GM12878 (cell line): ENCODE data around the gene FHIP2A. TPM values are rescaled to one million over a fixed set of nuclear protein-coding genes. Genes with fewer than 3 reads are reported as not detected.
"Not testable (repeated sequence)": the region's sequence is repeated elsewhere in the genome, so short reads cannot be mapped to it uniquely, and the experiment has no call there.

Experiments
- ATAC-seq: fragments of 200-7000 bp; cut with Tn5 transposase; 3 replicates; pipeline ENCODE4 v1.9.1; 2020; ENCODE audit warnings: mild to moderate bottlenecking, moderate library complexity
- BruUV-seq: library from RNA; stranded (reverse); fragments of 400-500 nt; replicated peaks from 2 replicates; lab custom pipeline; 2021; lab: Mats Ljungman, UMichigan
- CTCF ChIA-PET: fragments of 300-600 bp; sonication (Branson Sonifier 250); formaldehyde crosslinking; extraction: SDS; loops from one replicate; lab custom pipeline; 2021; ENCODE audit warnings: inconsistent platforms; lab: Yijun Ruan, JAX
- POLR2A ChIA-PET: fragments of 350-600 bp; formaldehyde crosslinking; extraction: SDS; loops from one replicate; lab custom pipeline; 2021; ENCODE audit warnings: inconsistent platforms; lab: Charles Lee
- RAD21 ChIA-PET: fragments of 300-600 bp; sonication (Branson Sonifier 250); formaldehyde crosslinking; loops from one replicate; lab custom pipeline; 2023; ENCODE audit warnings: antibody characterized with exemption; ENCODE audit not compliant: unreplicated experiment; lab: Charles Lee
- SMC1A ChIA-PET: fragments of 300-600 bp; sonication (Branson Sonifier 250); formaldehyde crosslinking; loops from one replicate; lab custom pipeline; 2023; ENCODE audit not compliant: unreplicated experiment, uncharacterized antibody; lab: Charles Lee
- DNase-seq: peaks from one replicate; pipeline ENCODE4 v3.0.0-alpha.2; 2011; ENCODE audit warnings: low read depth, low spot score
- FAIRE-seq: peaks from 3 replicates; lab custom pipeline; 2011; peaks lifted over from hg19 to GRCh38; lab: Jason Lieb, UNC
- H2AFZ ChIP-seq: 2 replicates; pipeline ENCODE4 v1.6.0; 2011; ENCODE audit warnings: low read depth, low read length, control low read depth; ENCODE audit not compliant: control insufficient read depth
- H3K27ac ChIP-seq: 2 replicates; pipeline ENCODE4 v1.5.1; 2011; ENCODE audit warnings: control low read depth; ENCODE audit not compliant: control insufficient read depth, insufficient read depth
- H3K27me3 ChIP-seq, 2 experiments: replicated peaks in 1 of 2; 2 replicates each; pipeline versions ENCODE4 v1.6.0 to v1.6.1; 2011; ENCODE audit warnings: low read length in 1 of 2; ENCODE audit not compliant: control insufficient read depth in 2 of 2, insufficient read depth in 2 of 2
- H3K36me3 ChIP-seq, 2 experiments: 2 replicates each; pipeline ENCODE4 v1.5.1; 2011; ENCODE audit warnings: low read length in 1 of 2; ENCODE audit not compliant: control insufficient read depth in 2 of 2, insufficient read depth in 2 of 2
- H3K4me1 ChIP-seq: 2 replicates; pipeline ENCODE4 v1.6.1; 2011; ENCODE audit warnings: mild to moderate bottlenecking, low read length, moderate library complexity, mixed read lengths; ENCODE audit not compliant: control insufficient read depth, insufficient read depth
- H3K4me2 ChIP-seq: 2 replicates; pipeline ENCODE4 v1.6.0; 2011; ENCODE audit warnings: control low read depth; ENCODE audit not compliant: control insufficient read depth, insufficient read depth
- H3K4me3 ChIP-seq: fragments of 200-600 bp; sonication (generic); 2 replicates; pipeline ENCODE4 v1.5.1; 2016
- H3K79me2 ChIP-seq: 2 replicates; pipeline ENCODE4 v1.6.0; 2011; ENCODE audit warnings: low read length; ENCODE audit not compliant: control insufficient read depth, insufficient read depth
- H3K9ac ChIP-seq: 2 replicates; pipeline ENCODE4 v1.8.0; 2011; ENCODE audit warnings: low read length, control low read depth, mixed read lengths; ENCODE audit not compliant: control insufficient read depth, insufficient read depth
- H3K9me3 ChIP-seq: replicated peaks from 3 replicates; pipeline ENCODE4 v1.5.1; 2011; ENCODE audit warnings: mild to moderate bottlenecking, low read length; ENCODE audit not compliant: control insufficient read depth, insufficient read depth
- H4K20me1 ChIP-seq: 2 replicates; pipeline ENCODE4 v1.6.0; 2011; ENCODE audit not compliant: control insufficient read depth, insufficient read depth
- BHLHE40 ChIP-seq, 2 experiments: fragments of 450-650 bp in 1 of 2; IDR thresholded peaks; 2 replicates each; pipeline ENCODE4 v1.6.1; 2011 to 2017; ENCODE audit warnings: low read depth in 2 of 2, borderline replicate concordance in 1 of 2, improper control_type of control experiment in 1 of 2, low read length in 1 of 2, mild to moderate bottlenecking in 1 of 2
- CREB1 ChIP-seq: IDR thresholded peaks from 2 replicates; pipeline ENCODE4 v1.6.1; 2012; ENCODE audit warnings: low read depth, mild to moderate bottlenecking, inconsistent platforms
- MTA2 ChIP-seq: fragments of 450-650 bp; IDR thresholded peaks from 2 replicates; pipeline ENCODE4 v1.6.1; 2016; ENCODE audit warnings: low read depth, mild to moderate bottlenecking, moderate library complexity
- YBX1 ChIP-seq: fragments of 450-650 bp; IDR thresholded peaks from 2 replicates; pipeline ENCODE4 v1.6.1; 2016; ENCODE audit warnings: antibody characterized with exemption
- ZNF217 ChIP-seq: fragments of 450-650 bp; IDR thresholded peaks from 2 replicates; pipeline ENCODE4 v1.6.1; 2017; ENCODE audit warnings: antibody characterized with exemption, mild to moderate bottlenecking
- WGBS: methylation state at CpG from one replicate; pipeline ENCODE4 v1.1.6; 2016; ENCODE audit warnings: low lambda C conversion rate; ENCODE audit not compliant: insufficient replicate concordance, insufficient coverage; ENCODE audit errors: missing lambda C conversion rate; 5-methylcytosine and 5-hydroxymethylcytosine counted together
- in situ Hi-C: fragments of 300-500 bp; cut with MboI; formaldehyde crosslinking; loops from 9 replicates; pipeline ENCODE4 v1.14.3; 2018; ENCODE audit warnings: mixed read lengths
- intact Hi-C: fragments of 100-400 bp; cut with micrococcal nuclease; formaldehyde crosslinking; loops from one replicate; pipeline ENCODE4 v1.14.2; 2022; ENCODE audit not compliant: unreplicated experiment
- polyA plus RNA-seq, 11 experiments: library from polyadenylated mRNA; depleted of rRNA in 4 of 11; unstranded in 6 of 11; stranded (reverse) in 5 of 11; fragments of >200 nt; fragmentation: Nextera tagmentation in 4 of 11; fragmentation: Illumina TruSeq in 1 of 11; extraction: Ambion mirVana in 4 of 11; extraction: Trizol in 1 of 11; gene quantifications; 1 replicate in 1 of 11; 2 replicates in 10 of 11; pipeline versions ENCODE4 v1.2.1 to v1.2.3, GENCODE V29; 2011 to 2016; ENCODE audit warnings: inconsistent platforms in 2 of 11, missing spikeins in 2 of 11, low read depth in 1 of 11
- total RNA-seq, 4 experiments: library from RNA; depleted of rRNA in 3 of 4; stranded (reverse); fragments of >200 nt in 3 of 4; fragmentation: Illumina TruSeq in 1 of 4; extraction: Trizol in 1 of 4; gene quantifications; 2 replicates each; pipeline versions ENCODE4 v1.2.1 to v1.2.3, GENCODE V29; 2013 to 2021

FHIP2A gene
- total and polyA plus RNA-seq, 10 of the 15 experiments (the other 5 are each of a cell fraction or from before 2014, with no cell fraction given): 6.8 to 30.4 (median 17.0) TPM

DNA sequence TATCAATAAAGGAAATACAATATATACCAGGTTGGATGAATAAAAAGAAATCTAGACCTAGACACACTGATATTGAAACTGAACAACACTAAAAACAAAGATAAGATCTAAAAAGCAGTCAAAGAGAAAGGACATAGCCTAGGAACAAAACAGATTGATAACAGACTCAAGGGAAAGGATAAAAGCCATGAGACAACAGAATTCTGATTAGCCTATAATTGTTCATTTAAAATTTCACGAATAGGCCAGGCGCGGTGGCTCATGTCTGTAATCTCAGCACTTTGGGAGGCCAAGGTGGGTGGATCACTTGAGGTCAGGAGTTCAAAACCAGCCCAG lies 48.4 kb upstream of the FHIP2A start:
- BruUV-seq: no TSS peak
- ATAC-seq (no peak), FAIRE-seq (no peak), DNase-seq (no peak)
- ChIA-PET CTCF (interaction anchor here (0.6 kb wide), 1 partner anchor 848 kb away, joined by 3 read pairs; no protein-coding TSS in a partner anchor), SMC1A (no interaction called here), POLR2A (no interaction called here), RAD21 (no interaction called here)
- H3K9me3 ChIP-seq: no peaks in the 10 kb centered on the region
- H3K79me2 ChIP-seq: no peaks in the 10 kb centered on the region
- TF ChIP-seq YBX1 (no peak), CREB1 (no peak), BHLHE40 (IDR thresholded peaks at IDR 0.05; ENCODE audit: borderline replicate concordance in 1 of 2, low read depth in 2 of 2, low read length in 1 of 2) (no peak), ZNF217 (no peak), MTA2 (no peak)
- no peak overlapping the region for H3K9ac ChIP-seq
- H2AFZ ChIP-seq: no peak overlapping the region
- no peak overlapping the region for H3K27ac ChIP-seq
- 47% methylated on average over 3 of the region's 3 CpGs for WGBS
- H3K4me3 ChIP-seq: no peak overlapping the region
- in situ Hi-C loops: no loop called here
- H4K20me1 ChIP-seq: no peaks in the 10 kb centered on the region
- H3K27me3 ChIP-seq: peaks cover 0 to 9% of the 10 kb centered on the region in 2 experiments; a peak in 3 of 4 replicates
- no peak overlapping the region for H3K4me2 ChIP-seq
- intact Hi-C loops: no loop called here
- H3K36me3 ChIP-seq: no peaks in the 10 kb centered on the region
- no peaks in the 10 kb centered on the region for H3K4me1 ChIP-seq

DNA sequence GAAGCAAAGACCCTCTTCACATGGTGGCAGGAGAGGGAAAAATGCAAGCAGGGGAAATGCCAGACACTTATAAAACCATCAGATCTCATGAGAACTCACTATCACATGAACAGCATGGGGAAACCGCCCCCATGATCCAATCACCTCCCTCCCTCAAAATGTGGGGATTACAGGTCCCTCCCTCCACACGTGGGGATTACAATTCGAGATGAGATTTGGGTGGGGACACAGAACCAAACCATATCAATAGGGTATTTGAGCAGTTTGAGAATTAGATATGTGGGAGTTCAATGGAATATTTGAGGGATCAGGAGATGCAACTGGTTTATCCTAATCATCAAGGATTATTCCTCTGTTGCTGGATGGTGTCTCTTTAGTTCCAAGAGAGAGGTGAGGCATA lies 46.5 kb upstream of the FHIP2A start:
- POLR2A ChIA-PET, ATAC-seq, H3K36me3 ChIP-seq, RAD21 ChIA-PET, H4K20me1 ChIP-seq, H3K79me2 ChIP-seq, FAIRE-seq, H3K4me2 ChIP-seq, H2AFZ ChIP-seq, H3K9ac ChIP-seq, H3K4me1 ChIP-seq, BruUV-seq, DNase-seq, intact Hi-C loops, SMC1A ChIA-PET, H3K4me3 ChIP-seq, H3K27me3 ChIP-seq, H3K9me3 ChIP-seq, CTCF ChIA-PET, H3K27ac ChIP-seq: not testable (repeated sequence)
- in situ Hi-C loops: loop anchor here (25.0 kb wide), 1 partner anchor 463 kb away; no protein-coding TSS in a partner anchor
- 8% methylated on average over 3 of the region's 3 CpGs for WGBS
